Measurements from ENCODE around the gene CCNJL.

DNA sequence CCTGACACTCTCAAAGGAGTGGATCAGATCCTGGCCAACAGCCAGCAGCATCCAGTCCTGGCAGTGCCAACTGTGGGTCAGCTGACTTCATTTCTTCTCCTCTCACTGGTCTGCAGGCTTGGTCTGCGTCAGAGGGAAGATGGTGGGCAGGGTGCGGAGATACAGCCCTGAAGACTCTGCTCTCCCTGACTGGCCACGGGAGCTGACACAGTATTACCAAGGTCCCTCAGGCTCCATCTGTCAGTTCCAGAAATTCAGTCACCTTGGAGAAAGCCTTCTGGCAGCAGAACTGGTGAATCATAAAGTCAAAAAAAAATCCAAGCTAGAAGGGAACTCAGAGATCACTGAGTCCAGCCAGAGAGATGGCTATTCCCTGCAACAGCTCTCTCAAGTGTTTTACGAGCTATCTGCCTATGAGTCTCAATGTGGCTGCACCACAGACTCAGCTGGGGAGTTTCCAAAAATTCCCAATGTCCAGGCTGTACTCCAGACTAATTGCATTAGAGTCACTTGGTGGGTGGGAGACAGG is 30.1 kb upstream of the CCNJL start:
- TF ChIP-seq, protein P1, sequence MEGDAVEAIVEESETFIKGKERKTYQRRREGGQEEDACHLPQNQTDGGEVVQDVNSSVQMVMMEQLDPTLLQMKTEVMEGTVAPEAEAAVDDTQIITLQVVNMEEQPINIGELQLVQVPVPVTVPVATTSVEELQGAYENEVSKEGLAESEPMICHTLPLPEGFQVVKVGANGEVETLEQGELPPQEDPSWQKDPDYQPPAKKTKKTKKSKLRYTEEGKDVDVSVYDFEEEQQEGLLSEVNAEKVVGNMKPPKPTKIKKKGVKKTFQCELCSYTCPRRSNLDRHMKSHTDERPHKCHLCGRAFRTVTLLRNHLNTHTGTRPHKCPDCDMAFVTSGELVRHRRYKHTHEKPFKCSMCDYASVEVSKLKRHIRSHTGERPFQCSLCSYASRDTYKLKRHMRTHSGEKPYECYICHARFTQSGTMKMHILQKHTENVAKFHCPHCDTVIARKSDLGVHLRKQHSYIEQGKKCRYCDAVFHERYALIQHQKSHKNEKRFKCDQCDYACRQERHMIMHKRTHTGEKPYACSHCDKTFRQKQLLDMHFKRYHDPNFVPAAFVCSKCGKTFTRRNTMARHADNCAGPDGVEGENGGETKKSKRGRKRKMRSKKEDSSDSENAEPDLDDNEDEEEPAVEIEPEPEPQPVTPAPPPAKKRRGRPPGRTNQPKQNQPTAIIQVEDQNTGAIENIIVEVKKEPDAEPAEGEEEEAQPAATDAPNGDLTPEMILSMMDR (optimal IDR thresholded peaks at IDR 0.05 in 1 of 3, IDR thresholded peaks at IDR 0.05 in 1 of 3, conservative IDR thresholded peaks at IDR 0.05 in 1 of 3; ENCODE audit: extremely low read depth in 1 of 3, insufficient read depth in 2 of 3, low read length in 3 of 3) = no peak
- TF ChIP-seq EZH2 (IDR thresholded peaks at IDR 0.05; ENCODE audit: low read length) = no peak

Data from keratinocyte (primary cell).